Cardiac ventricle fibroblast (primary cell): ENCODE data around the gene TOMM6. TPM values are rescaled to one million over a fixed set of nuclear protein-coding genes. Genes with fewer than 3 reads are reported as not detected.

Experiments used
- total RNA-seq: library from RNA; depleted of rRNA; stranded (reverse); fragments of >200 nt; gene quantifications from 2 replicates; pipeline ENCODE4 v1.2.3, GENCODE V29; 2015

TOMM6 gene
- total RNA-seq, result 148 TPM in 2 replicates

GRCh38 chr6:41787219-41787917 lies at the start of gene TOMM6:
Gene TOMM6, plus strand, starts transcription at chr6:41787694. Its CDS starts 4 bp downstream, at chr6:41787698.

GRCh38 chr6:41747256-41748101 lies 40.0 kb upstream of the TOMM6 start, which contains the start of gene PGC:
Gene PGC, minus strand, starts transcription at chr6:41747397. Its CDS starts 63 bp downstream, at chr6:41747334.

GRCh38 chr6:41779788-41780550 lies 7.5 kb upstream of the TOMM6 start, which contains the start of gene FRS3:
Gene FRS3, minus strand, starts transcription at chr6:41779900. Its CDS starts 2,913 bp downstream, at chr6:41776987.

GRCh38 chr6:41780551-41781365 lies 6.7 kb upstream of the TOMM6 start, which contains the start of gene PRICKLE4:
Gene PRICKLE4, plus strand, starts transcription at chr6:41780782. Its CDS starts 2,692 bp downstream, at chr6:41783474.

Other genes starting within 250 kb of the TOMM6 start
- gene FOXP4, start 241.3 kb upstream of the TOMM6 start, total RNA-seq, result 4.4 and 7.8 TPM in 2 replicates
- 2.9 and 3.1 TPM in 2 replicates for gene MDFI, start 149.2 kb upstream of the TOMM6 start, total RNA-seq
- 3.3 and 6.2 TPM in 2 replicates for gene TFEB, start 52.1 kb upstream of the TOMM6 start, total RNA-seq
- not detected in 2 replicates for gene PGC, start 40.3 kb upstream of the TOMM6 start, total RNA-seq
- gene FRS3, start 7.8 kb upstream of the TOMM6 start, total RNA-seq, result 0.94 and 1.0 TPM in 2 replicates
- gene PRICKLE4, start 6.9 kb upstream of the TOMM6 start, total RNA-seq, result 1.5 and 2.6 TPM in 2 replicates
- 1.9 and 3.0 TPM in 2 replicates for gene USP49, start 107.7 kb downstream of the TOMM6 start, total RNA-seq
- 20.7 and 21.6 TPM in 2 replicates for gene MED20, start 133.4 kb downstream of the TOMM6 start, total RNA-seq
- 6.9 and 9.5 TPM in 2 replicates for gene BYSL, start 133.8 kb downstream of the TOMM6 start, total RNA-seq
- 80.7 and 82.2 TPM in 2 replicates for gene CCND3, start 154.1 kb downstream of the TOMM6 start, total RNA-seq